H1 (cell line): ENCODE measurements around the gene ACTL10. TPM values are rescaled to one million over a fixed set of nuclear protein-coding genes. Genes with fewer than 3 reads are reported as not detected.
A peak's percentile ranks its signal among the peaks of the same experiment; 100 is the strongest.

ENCODE experiments used
- CTCF ChIA-PET: fragments of 300-600 bp; sonication (Branson Sonifier 250); formaldehyde crosslinking; loops from one replicate; lab custom pipeline; 2021; ENCODE audit not compliant: partially characterized antibody; lab: Charles Lee
- POLR2A ChIA-PET: fragments of 300-600 bp; sonication (Branson Sonifier 250); formaldehyde crosslinking; loops from one replicate; lab custom pipeline; 2021; ENCODE audit warnings: inconsistent platforms; ENCODE audit not compliant: partially characterized antibody; lab: Charles Lee
- DNase-seq, 2 experiments: peaks; one replicate each; pipeline versions ENCODE4 v3.0.0 to v3.0.0-alpha.2; 2010 to 2022; ENCODE audit warnings: low spot score in 2 of 2, low read depth in 1 of 2, mixed read lengths in 1 of 2
- FAIRE-seq: peaks from 2 replicates; lab custom pipeline; 2011; peaks lifted over from hg19 to GRCh38; lab: Jason Lieb, UNC
- H2AFZ ChIP-seq: 2 replicates; pipeline ENCODE4 v1.8.1; 2012; ENCODE audit warnings: low read length, inconsistent platforms
- H2AK5ac ChIP-seq: 2 replicates; pipeline ENCODE4 v1.6.1; 2013; ENCODE audit warnings: low read depth, low read length
- H2BK120ac ChIP-seq: replicated peaks from 2 replicates; pipeline ENCODE3; 2013; ENCODE audit warnings: low read depth, low read length, inconsistent platforms
- H2BK12ac ChIP-seq: 2 replicates; pipeline ENCODE4 v1.6.1; 2013; ENCODE audit warnings: low read depth, low read length
- H2BK15ac ChIP-seq: 2 replicates; pipeline ENCODE4 v1.6.1; 2013; ENCODE audit warnings: low read length
- H2BK20ac ChIP-seq: 2 replicates; pipeline ENCODE4 v1.6.1; 2013; ENCODE audit warnings: low read length
- H2BK5ac ChIP-seq: 2 replicates; pipeline ENCODE4 v1.6.1; 2013; ENCODE audit warnings: low read depth, low read length
- H3K14ac ChIP-seq: 2 replicates; pipeline ENCODE4 v1.6.1; 2013; ENCODE audit warnings: inconsistent platforms; ENCODE audit not compliant: insufficient read length
- H3K18ac ChIP-seq: 2 replicates; pipeline ENCODE4 v1.6.1; 2013; ENCODE audit warnings: low read length; ENCODE audit errors: extremely low read depth
- H3K23ac ChIP-seq: 2 replicates; pipeline ENCODE4 v1.6.1; 2013; ENCODE audit warnings: inconsistent platforms; ENCODE audit not compliant: insufficient read length
- H3K23me2 ChIP-seq: 2 replicates; pipeline ENCODE4 v1.6.1; 2013; ENCODE audit warnings: low read depth, low read length
- H3K27ac ChIP-seq: 2 replicates; pipeline ENCODE4 v1.6.1; 2011; ENCODE audit warnings: low read depth, low read length, inconsistent platforms
- H3K27me3 ChIP-seq, 4 experiments: replicated peaks in 1 of 4; 1 replicate in 1 of 4; 2 replicates in 3 of 4; pipeline versions ENCODE4 v1.6.1 to v1.8.1; 2011 to 2013; ENCODE audit warnings: low read length in 3 of 4, mild to moderate bottlenecking in 3 of 4, inconsistent platforms in 2 of 4, mixed read lengths in 2 of 4, moderate library complexity in 1 of 4; ENCODE audit not compliant: control insufficient read depth in 3 of 4, insufficient read depth in 3 of 4; ENCODE audit errors: extremely low read depth in 1 of 4
- H3K36me3 ChIP-seq, 4 experiments: 2 replicates each; pipeline versions ENCODE4 v1.6.1 to v1.8.1; 2011 to 2013; ENCODE audit warnings: mild to moderate bottlenecking in 4 of 4, low read length in 3 of 4, moderate library complexity in 2 of 4, control low read depth in 1 of 4, inconsistent platforms in 1 of 4; ENCODE audit not compliant: insufficient read depth in 4 of 4, control insufficient read depth in 2 of 4
- H3K4ac ChIP-seq: replicated peaks from 2 replicates; pipeline ENCODE3; 2013; ENCODE audit warnings: low read length, low read depth, mixed read lengths, inconsistent platforms; ENCODE audit not compliant: insufficient read length
- H3K4me1 ChIP-seq, 4 experiments: replicated peaks in 1 of 4; 1 replicate in 1 of 4; 2 replicates in 3 of 4; pipeline versions ENCODE4 v1.6.1 to v1.8.1; 2011 to 2013; ENCODE audit warnings: low read length in 3 of 4, inconsistent platforms in 2 of 4, mixed read lengths in 1 of 4; ENCODE audit not compliant: insufficient read depth in 4 of 4, control insufficient read depth in 3 of 4
- H3K4me2 ChIP-seq, 2 experiments: 2 replicates each; pipeline versions ENCODE4 v1.6.1 to v1.8.1; 2011 to 2013; ENCODE audit warnings: low read depth in 2 of 2, low read length in 2 of 2, control low read depth in 1 of 2, inconsistent platforms in 1 of 2, mild to moderate bottlenecking in 1 of 2; ENCODE audit not compliant: insufficient read depth in 1 of 2
- H3K4me3 ChIP-seq, 4 experiments: fragments of 200-600, 300-600 bp in 1 of 4; sonication (generic), shearing (Covaris generic), sonication (Bioruptor Twin) in 1 of 4; 2 replicates each; pipeline versions ENCODE4 v1.5.1 to v1.8.1; 2011 to 2016; ENCODE audit warnings: low read length in 4 of 4, low read depth in 3 of 4, control low read depth in 2 of 4, inconsistent platforms in 2 of 4, mild to moderate bottlenecking in 2 of 4, mixed read lengths in 1 of 4, moderate library complexity in 1 of 4; ENCODE audit not compliant: insufficient read depth in 2 of 4; ENCODE audit errors: extremely low read depth in 1 of 4
- H3K56ac ChIP-seq: replicated peaks from 2 replicates; pipeline ENCODE3; 2013; ENCODE audit warnings: low read depth, mild to moderate bottlenecking, mixed read lengths, low read length, inconsistent platforms; ENCODE audit not compliant: insufficient read length
- H3K79me1 ChIP-seq: 2 replicates; pipeline ENCODE4 v1.6.1; 2013; ENCODE audit warnings: low read depth, low read length, control low read depth
- H3K79me2 ChIP-seq, 2 experiments: 2 replicates each; pipeline versions ENCODE4 v1.6.1 to v1.8.1; 2012 to 2013; ENCODE audit warnings: low read length in 2 of 2, mild to moderate bottlenecking in 2 of 2, inconsistent platforms in 1 of 2; ENCODE audit not compliant: insufficient read depth in 2 of 2, control insufficient read depth in 1 of 2
- H3K9ac ChIP-seq, 4 experiments: replicated peaks in 1 of 4; 1 replicate in 1 of 4; 2 replicates in 3 of 4; pipeline versions ENCODE4 v1.6.1 to v1.8.1; 2011 to 2013; ENCODE audit warnings: low read depth in 3 of 4, low read length in 3 of 4, control low read depth in 2 of 4, mild to moderate bottlenecking in 2 of 4, moderate library complexity in 2 of 4, inconsistent platforms in 1 of 4; ENCODE audit errors: extremely low read depth in 1 of 4
- H3K9me3 ChIP-seq, 2 experiments: 2 replicates each; pipeline versions ENCODE4 v1.6.1 to v1.8.1; 2012 to 2013; ENCODE audit warnings: mild to moderate bottlenecking in 2 of 2, moderate library complexity in 2 of 2, control low read depth in 1 of 2, inconsistent platforms in 1 of 2, low read depth in 1 of 2, low read length in 1 of 2, mixed read lengths in 1 of 2; ENCODE audit not compliant: insufficient read depth in 2 of 2
- H4K20me1 ChIP-seq, 2 experiments: replicated peaks in 1 of 2; 2 replicates each; pipeline versions ENCODE3 to v1.8.1; 2011 to 2013; ENCODE audit warnings: inconsistent platforms in 2 of 2, low read length in 2 of 2, mild to moderate bottlenecking in 1 of 2; ENCODE audit not compliant: insufficient read depth in 2 of 2, control insufficient read depth in 1 of 2
- H4K5ac ChIP-seq: 2 replicates; pipeline ENCODE4 v1.6.1; 2013; ENCODE audit warnings: low read length, low read depth, mixed read lengths, inconsistent platforms; ENCODE audit not compliant: insufficient read length
- H4K8ac ChIP-seq: 2 replicates; pipeline ENCODE4 v1.8.0; 2013; ENCODE audit warnings: mild to moderate bottlenecking, moderate library complexity, low read length, inconsistent platforms; ENCODE audit not compliant: insufficient read depth; ENCODE audit errors: extremely low read depth
- H4K91ac ChIP-seq: replicated peaks from 2 replicates; pipeline ENCODE3; 2013; ENCODE audit warnings: low read length, mixed read lengths, inconsistent platforms; ENCODE audit not compliant: insufficient read length
- POLR2AphosphoS5 ChIP-seq: IDR thresholded peaks from 2 replicates; pipeline ENCODE4 v1.6.1; 2011; ENCODE audit warnings: low read depth, low read length
- YY1 ChIP-seq: IDR thresholded peaks from 2 replicates; pipeline ENCODE4 v1.6.1; 2011; ENCODE audit warnings: low read depth, mild to moderate bottlenecking, low read length
- WGBS, 2 experiments: shearing (Covaris generic) in 1 of 2; methylation state at CpG; one replicate each; pipeline versions ENCODE4 v1.1.6 to v1.1.7; 2013 to 2015; ENCODE audit warnings: low lambda C conversion rate in 2 of 2, mixed read lengths in 2 of 2, inconsistent platforms in 1 of 2, low coverage in 1 of 2, missing lambda C conversion rate in 1 of 2; ENCODE audit not compliant: insufficient replicate concordance in 2 of 2, insufficient coverage in 1 of 2, insufficient read length in 1 of 2; ENCODE audit errors: extremely low coverage in 1 of 2, missing lambda C conversion rate in 1 of 2; 5-methylcytosine and 5-hydroxymethylcytosine counted together
- polyA plus RNA-seq, 7 experiments: library from polyadenylated mRNA; depleted of rRNA in 3 of 7; stranded (reverse) in 5 of 7; unstranded in 2 of 7; fragments of >200 nt in 5 of 7; fragments of 200-250 nt in 2 of 7; gene quantifications; 1 replicate in 5 of 7; 2 replicates in 1 of 7; 4 replicates in 1 of 7; pipeline versions ENCODE4 v1.2.1 to v1.2.3, GENCODE V29; 2011 to 2013; ENCODE audit warnings: missing spikeins in 2 of 7, mixed read lengths in 2 of 7
- total RNA-seq: library from RNA; stranded (reverse); fragmentation: NEBNext Ultra II Directional; extraction: Animal tissue kit (Norgen Biotek cat#: 25700); gene quantifications from 2 replicates; pipeline ENCODE4 v1.2.1, GENCODE V29; 2021

ACTL10 gene
- total and polyA plus RNA-seq, 2 of the 8 experiments (the other 6 are each of a cell fraction or from before 2014, with no cell fraction given) = 0.26 TPM; not detected in 1

- no peak overlapping the region for H4K91ac ChIP-seq
- no peak overlapping the region for H3K18ac ChIP-seq
- H2BK5ac ChIP-seq = no peak overlapping the region
- POLR2A ChIA-PET = interaction anchor here (0.7 to 1.7 kb wide), 5 partner anchors 8 to 249 kb away, joined by 3 to 6 read pairs (median 3); partner anchors contain the start of genes ACTL10 and CDK5RAP1
- H4K8ac ChIP-seq = no peak overlapping the region
- no peak overlapping the region for H2AFZ ChIP-seq
- no peak overlapping the region for H3K4me2 ChIP-seq
- no peaks in the 10 kb centered on the region for H3K79me2 ChIP-seq
- H3K56ac ChIP-seq = no peak overlapping the region
- no peak overlapping the region for H2AK5ac ChIP-seq
- no peak for DNase-seq
- peaks cover 0 to 11% (median 1%) of the 10 kb centered on the region in 4 experiments; a peak in 4 of 7 replicates for H3K4me1 ChIP-seq
- H3K9me3 ChIP-seq = no peaks in the 10 kb centered on the region
- no peak overlapping the region for H2BK12ac ChIP-seq
- H3K23ac ChIP-seq = no peak overlapping the region
- H3K27me3 ChIP-seq = no peaks in the 10 kb centered on the region
- no peak for TF ChIP-seq YY1
- TF ChIP-seq POLR2AphosphoS5 = peak; percentile 24; the same call in 1 of the 2 replicates
- TF ChIP-seq, all 59 proteins: peak for 1
- Histone ChIP-seq H2BK120ac (no peak overlapping the region), H3K4ac (no peak overlapping the region), H2BK20ac (no peak overlapping the region), H3K79me1 (no peaks in the 10 kb centered on the region), H3K4me3 (no peak overlapping the region), H4K5ac (no peak overlapping the region), H3K27ac (no peak overlapping the region), H3K14ac (no peak overlapping the region), H3K9ac (no peak overlapping the region), H3K36me3 (no peaks in the 10 kb centered on the region), H4K20me1 (peaks cover 0 to 2% of the 10 kb centered on the region in 2 experiments), H3K23me2 (no peaks in the 10 kb centered on the region), H2BK15ac (no peak overlapping the region)
- no peak for FAIRE-seq
- 88% methylated on average over 10 of the region's 10 CpGs; no CpG with 5 or more reads in 1 of the 2 experiments for WGBS, 2 experiments
- CTCF ChIA-PET = interaction anchor here (0.8 to 4.5 kb wide), 2 partner anchors 17 to 193 kb away, joined by 3 to 38 read pairs; partner anchors contain the start of gene ACTL10
Observed at GRCh38 chr20:33650753-33651561, 15.8 kb upstream of the ACTL10 start.
